Sigmoid colon (tissue), 4 donors: ENCODE measurements around the gene NQO2.

Experiments used
- EP300 ChIP-seq, 4 donors: sonication (generic); formaldehyde crosslinking; IDR thresholded peaks; one replicate each; pipeline ENCODE4 v1.6.1; 2017; ENCODE audit warnings: antibody characterized with exemption in 4 of 4
- POLR2A ChIP-seq, 2 donors: fragments of 450-650 bp; IDR thresholded peaks; one replicate each; pipeline ENCODE4 v1.6.1; 2016; ENCODE audit warnings: antibody characterized with exemption in 2 of 2, mild to moderate bottlenecking in 2 of 2, moderate library complexity in 2 of 2
- POLR2AphosphoS5 ChIP-seq, 4 donors: sonication (generic); formaldehyde crosslinking; IDR thresholded peaks; one replicate each; pipeline ENCODE4 v1.6.1; 2017; ENCODE audit warnings: antibody characterized with exemption in 4 of 4
- TF ChIP-seq, protein P1 (sequence below), 4 experiments: fragments of 450-650 bp in 3 of 4; fragments of 200-600 bp in 1 of 4; IDR thresholded peaks; one replicate each; pipeline ENCODE4 v1.5.1; 2016 to 2019; ENCODE audit warnings: antibody characterized with exemption in 4 of 4, mild to moderate bottlenecking in 3 of 4, moderate library complexity in 2 of 4

DNA sequence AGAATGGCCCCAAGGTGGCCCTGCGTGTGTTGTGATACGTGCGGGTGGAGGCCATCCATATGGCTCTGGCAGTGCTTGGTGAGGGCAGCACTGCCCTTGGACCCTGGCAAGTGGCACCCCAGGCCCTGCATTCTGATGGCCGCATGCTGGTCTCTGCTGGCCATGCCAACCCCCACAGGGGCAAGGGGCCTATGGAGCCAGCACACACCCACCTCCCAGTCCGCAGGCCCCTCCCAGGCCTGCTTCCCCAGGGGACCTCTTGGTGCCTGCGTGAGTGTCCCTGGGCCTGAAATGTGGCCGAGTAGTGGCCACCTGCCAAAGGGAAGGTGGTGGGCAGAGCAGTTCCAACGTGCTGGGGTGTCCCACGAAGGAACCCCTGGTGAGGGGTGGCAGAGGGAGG lies 17.6 kb downstream of the NQO2 start:
- TF ChIP-seq, protein P1, sequence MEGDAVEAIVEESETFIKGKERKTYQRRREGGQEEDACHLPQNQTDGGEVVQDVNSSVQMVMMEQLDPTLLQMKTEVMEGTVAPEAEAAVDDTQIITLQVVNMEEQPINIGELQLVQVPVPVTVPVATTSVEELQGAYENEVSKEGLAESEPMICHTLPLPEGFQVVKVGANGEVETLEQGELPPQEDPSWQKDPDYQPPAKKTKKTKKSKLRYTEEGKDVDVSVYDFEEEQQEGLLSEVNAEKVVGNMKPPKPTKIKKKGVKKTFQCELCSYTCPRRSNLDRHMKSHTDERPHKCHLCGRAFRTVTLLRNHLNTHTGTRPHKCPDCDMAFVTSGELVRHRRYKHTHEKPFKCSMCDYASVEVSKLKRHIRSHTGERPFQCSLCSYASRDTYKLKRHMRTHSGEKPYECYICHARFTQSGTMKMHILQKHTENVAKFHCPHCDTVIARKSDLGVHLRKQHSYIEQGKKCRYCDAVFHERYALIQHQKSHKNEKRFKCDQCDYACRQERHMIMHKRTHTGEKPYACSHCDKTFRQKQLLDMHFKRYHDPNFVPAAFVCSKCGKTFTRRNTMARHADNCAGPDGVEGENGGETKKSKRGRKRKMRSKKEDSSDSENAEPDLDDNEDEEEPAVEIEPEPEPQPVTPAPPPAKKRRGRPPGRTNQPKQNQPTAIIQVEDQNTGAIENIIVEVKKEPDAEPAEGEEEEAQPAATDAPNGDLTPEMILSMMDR (IDR thresholded peaks at IDR 0.05) = no peak
- TF ChIP-seq POLR2A (IDR thresholded peaks at IDR 0.05) (no peak), POLR2AphosphoS5 (IDR thresholded peaks at IDR 0.05) (no peak), EP300 (IDR thresholded peaks at IDR 0.05) (no peak)
